ENCODE measurements around the gene CRYGS.

GRCh38 chr3:186520957-186521842, 23.0 kb downstream of the CRYGS start:
- TF ChIP-seq ZNF274 (IDR thresholded peaks at IDR 0.05; ENCODE audit: low read depth, low read length) = no peak
- TF ChIP-seq YY1 (IDR thresholded peaks at IDR 0.05; ENCODE audit: insufficient read depth, insufficient read length) = no peak
- TF ChIP-seq SUZ12 (IDR thresholded peaks at IDR 0.05; ENCODE audit: extremely low read depth, insufficient read depth, insufficient read length) = no peak

Measured in NT2/D1 (cell line).